ENCODE results near the gene KRTAP4-12.
"Not testable (repeated sequence)": the region's sequence is repeated elsewhere in the genome, so short reads cannot be mapped to it uniquely, and the experiment has no call there.

DNA sequence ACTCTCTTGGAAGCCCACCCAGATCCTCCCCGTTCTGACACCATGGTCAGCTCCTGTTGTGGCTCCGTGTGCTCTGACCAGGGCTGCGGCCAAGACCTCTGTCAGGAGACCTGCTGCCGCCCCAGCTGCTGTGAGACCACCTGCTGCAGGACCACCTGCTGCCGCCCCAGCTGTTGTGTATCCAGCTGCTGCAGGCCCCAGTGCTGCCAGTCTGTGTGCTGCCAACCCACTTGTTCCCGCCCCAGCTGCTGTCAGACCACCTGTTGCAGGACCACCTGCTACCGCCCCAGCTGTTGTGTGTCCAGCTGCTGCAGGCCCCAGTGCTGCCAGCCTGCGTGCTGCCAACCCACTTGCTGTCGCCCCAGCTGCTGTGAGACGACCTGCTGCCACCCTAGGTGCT lies 18.6 kb downstream of the KRTAP4-12 start, which contains the start of gene KRTAP4-9:
- TF ChIP-seq EZH2 (IDR thresholded peaks at IDR 0.05); POLR2AphosphoS5 (IDR thresholded peaks at IDR 0.05; ENCODE audit: borderline replicate concordance, low read depth, low read length): not testable (repeated sequence)

Measured in SK-N-MC (cell line).